ENCODE measurements around the gene CBX6. TPM values are rescaled to one million over a fixed set of nuclear protein-coding genes. Genes with fewer than 3 reads are reported as not detected.
A peak's percentile ranks its signal among the peaks of the same experiment; 100 is the strongest.

The CBX6 gene
- total RNA-seq, 1 donor from 2014 or later, result 101 TPM

GRCh38 chr22:38879961-38880360, 7.9 kb upstream of the CBX6 start:
- no peak overlapping the region for H3K4me3 Mint-ChIP-seq
- TF ChIP-seq, protein P1, sequence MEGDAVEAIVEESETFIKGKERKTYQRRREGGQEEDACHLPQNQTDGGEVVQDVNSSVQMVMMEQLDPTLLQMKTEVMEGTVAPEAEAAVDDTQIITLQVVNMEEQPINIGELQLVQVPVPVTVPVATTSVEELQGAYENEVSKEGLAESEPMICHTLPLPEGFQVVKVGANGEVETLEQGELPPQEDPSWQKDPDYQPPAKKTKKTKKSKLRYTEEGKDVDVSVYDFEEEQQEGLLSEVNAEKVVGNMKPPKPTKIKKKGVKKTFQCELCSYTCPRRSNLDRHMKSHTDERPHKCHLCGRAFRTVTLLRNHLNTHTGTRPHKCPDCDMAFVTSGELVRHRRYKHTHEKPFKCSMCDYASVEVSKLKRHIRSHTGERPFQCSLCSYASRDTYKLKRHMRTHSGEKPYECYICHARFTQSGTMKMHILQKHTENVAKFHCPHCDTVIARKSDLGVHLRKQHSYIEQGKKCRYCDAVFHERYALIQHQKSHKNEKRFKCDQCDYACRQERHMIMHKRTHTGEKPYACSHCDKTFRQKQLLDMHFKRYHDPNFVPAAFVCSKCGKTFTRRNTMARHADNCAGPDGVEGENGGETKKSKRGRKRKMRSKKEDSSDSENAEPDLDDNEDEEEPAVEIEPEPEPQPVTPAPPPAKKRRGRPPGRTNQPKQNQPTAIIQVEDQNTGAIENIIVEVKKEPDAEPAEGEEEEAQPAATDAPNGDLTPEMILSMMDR (IDR thresholded peaks at IDR 0.05; ENCODE audit: unreplicated experiment), result no peak

DNA sequence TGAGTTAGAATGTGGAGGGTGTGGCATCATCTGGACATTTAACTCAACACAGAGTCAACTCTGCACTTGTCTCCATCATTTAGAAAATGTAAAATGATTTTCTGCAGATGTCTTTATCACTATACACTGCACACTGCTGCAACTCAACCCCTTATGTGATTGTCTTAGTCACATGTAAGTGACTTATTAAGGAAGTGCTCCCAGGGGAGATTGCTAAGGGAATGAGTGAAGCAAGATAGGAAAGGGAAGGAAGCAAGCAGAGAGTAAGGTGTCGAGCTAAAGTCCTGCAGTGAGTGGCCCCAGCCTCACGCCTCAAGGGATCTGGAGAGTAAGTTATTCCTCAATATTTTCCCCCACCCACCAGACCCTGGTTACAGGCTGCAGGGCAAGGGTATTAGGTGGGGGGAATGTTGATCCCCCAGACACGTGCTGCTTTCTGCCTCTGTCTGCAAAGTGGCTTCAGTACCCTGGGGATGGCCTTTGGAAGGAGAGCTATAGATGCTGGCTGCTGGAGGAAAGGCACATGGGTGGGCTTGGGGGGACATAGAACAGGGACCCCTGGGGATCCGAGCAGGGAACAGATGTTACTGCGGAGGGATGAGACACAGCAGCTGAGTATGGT, 7.2 kb upstream of the CBX6 start:
- H3K4me3 Mint-ChIP-seq, result no peak overlapping the region
- H3K4me1 Mint-ChIP-seq, result peaks cover 15% of the 10 kb centered on the region
- TF ChIP-seq, protein P1 (IDR thresholded peaks at IDR 0.05; ENCODE audit: unreplicated experiment), result no peak
- H3K27ac Mint-ChIP-seq, result no peak overlapping the region
- DNase-seq (ENCODE audit: low spot score in 2 of 2, unreplicated experiment in 2 of 2), result no peak
- peaks cover 23% of the 10 kb centered on the region for H3K27me3 Mint-ChIP-seq (ENCODE audit: low read depth)
- H3K36me3 Mint-ChIP-seq, result no peaks in the 10 kb centered on the region
- no peaks in the 10 kb centered on the region for H3K9me3 Mint-ChIP-seq

More at GRCh38 chr22:38879961-38880360, 7.9 kb upstream of the CBX6 start:
- Mint-ChIP-seq H3K9me3 (no peaks in the 10 kb centered on the region), H3K27ac (no peak overlapping the region), H3K36me3 (no peaks in the 10 kb centered on the region), H3K4me1 (peaks cover 14% of the 10 kb centered on the region), H3K27me3 (ENCODE audit: low read depth) (peaks cover 19% of the 10 kb centered on the region)
- DNase-seq (ENCODE audit: low spot score in 2 of 2, unreplicated experiment in 2 of 2), result no peak

- DNase-seq (ENCODE audit: low spot score in 2 of 2, unreplicated experiment in 2 of 2), result no peak
- H3K27me3 Mint-ChIP-seq (ENCODE audit: low read depth), result peaks cover 23% of the 10 kb centered on the region
- peaks cover 23% of the 10 kb centered on the region for H3K4me1 Mint-ChIP-seq
- H3K4me3 Mint-ChIP-seq, result no peak overlapping the region
- H3K9me3 Mint-ChIP-seq, result no peaks in the 10 kb centered on the region
- TF ChIP-seq, protein P1 (IDR thresholded peaks at IDR 0.05; ENCODE audit: unreplicated experiment), result no peak
- no peaks in the 10 kb centered on the region for H3K36me3 Mint-ChIP-seq
- H3K27ac Mint-ChIP-seq, result no peak overlapping the region
These were observed 6.0 kb upstream of the CBX6 start for GRCh38 chr22:38878001-38878400.

DNA sequence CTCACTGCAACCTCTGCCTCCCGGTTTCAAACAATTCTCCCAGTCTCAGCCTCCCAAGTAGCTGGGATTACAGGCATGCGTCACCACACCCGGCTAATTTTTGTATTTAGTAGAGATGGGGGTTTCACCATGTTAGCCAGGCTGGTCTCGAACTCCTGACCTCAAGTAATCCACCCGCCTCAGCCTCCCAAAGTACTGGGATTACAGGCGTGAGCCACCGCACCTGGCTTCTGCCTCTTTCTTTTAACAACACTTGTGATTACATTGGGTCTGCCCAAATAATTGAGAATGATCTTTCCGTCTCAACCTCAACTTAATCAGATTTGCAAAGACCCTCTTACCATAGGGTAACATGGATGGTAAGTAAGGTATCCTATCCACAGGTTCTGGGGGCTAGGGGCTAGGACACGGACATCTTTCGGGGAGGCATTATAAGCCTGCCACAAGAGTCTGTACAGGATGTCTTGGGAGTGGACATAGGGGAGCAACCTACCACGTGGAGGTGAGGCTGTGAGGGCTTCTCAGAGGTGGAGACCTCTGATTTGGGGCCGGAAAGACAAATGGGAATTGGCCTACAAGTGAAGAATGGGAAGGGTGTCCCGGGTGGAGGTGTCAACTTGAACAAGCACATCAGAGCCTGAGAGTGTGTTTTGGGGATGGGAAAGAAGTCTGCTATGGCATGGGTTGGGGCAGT, 2.7 kb upstream of the CBX6 start:
- Mint-ChIP-seq H3K36me3 (no peaks in the 10 kb centered on the region), H3K27ac (no peak overlapping the region), H3K9me3 (no peaks in the 10 kb centered on the region), H3K4me1 (peaks cover 28% of the 10 kb centered on the region), H3K27me3 (ENCODE audit: low read depth) (peaks cover 23% of the 10 kb centered on the region), H3K4me3 (no peak overlapping the region)
- TF ChIP-seq, protein P1 (IDR thresholded peaks at IDR 0.05; ENCODE audit: unreplicated experiment), result no peak
- no peak for DNase-seq (ENCODE audit: low spot score in 2 of 2, unreplicated experiment in 2 of 2)

DNA sequence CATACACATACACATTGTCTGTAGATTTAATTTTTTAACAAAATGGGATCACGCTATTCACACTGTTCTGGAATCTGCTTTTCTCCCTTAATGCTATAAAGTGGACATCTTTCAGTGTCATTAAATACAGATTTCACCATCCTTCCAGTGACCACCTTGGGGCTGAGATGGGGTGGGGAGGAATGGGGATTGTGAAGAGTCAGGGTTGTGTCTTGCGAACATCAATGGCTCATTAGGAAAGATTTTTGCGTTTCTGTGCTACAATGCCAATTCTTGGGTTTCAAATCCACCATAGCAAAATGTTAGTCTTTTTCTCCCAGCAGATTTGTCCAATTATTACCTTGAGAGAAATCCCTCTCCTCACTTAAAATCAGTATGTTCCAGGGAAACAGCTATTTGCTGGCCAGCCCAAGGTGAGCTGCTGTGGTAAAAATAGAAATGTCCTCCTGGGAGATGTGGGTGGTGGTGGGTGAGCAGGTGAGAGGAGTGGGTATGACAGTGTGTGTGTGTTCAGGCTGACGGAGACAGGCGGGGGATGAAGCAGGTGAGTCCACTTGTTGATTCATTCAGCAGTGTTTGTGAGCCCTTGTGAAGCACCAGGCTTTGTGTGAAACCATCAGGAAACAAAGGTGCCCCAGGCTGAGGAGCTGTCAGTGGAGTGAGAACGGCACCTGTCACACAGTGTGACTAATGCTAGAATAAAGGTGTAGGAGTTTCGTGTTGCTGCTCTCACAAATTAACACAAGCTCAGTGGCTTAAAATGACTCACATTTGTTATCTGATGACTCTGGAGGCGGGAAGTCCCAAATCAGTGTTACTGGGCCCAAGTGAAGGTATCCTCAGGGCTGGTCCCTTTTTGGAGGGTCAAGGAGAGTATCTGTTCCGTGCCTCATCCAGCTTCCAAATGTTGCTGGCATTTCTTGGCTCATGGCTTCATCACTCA, 1.7 kb upstream of the CBX6 start:
- Mint-ChIP-seq H3K9me3 (no peaks in the 10 kb centered on the region), H3K36me3 (no peaks in the 10 kb centered on the region), H3K4me3 (peak overlapping the region; percentile 93), H3K27me3 (ENCODE audit: low read depth) (peaks cover 20% of the 10 kb centered on the region), H3K27ac (peak overlapping the region; percentile 95), H3K4me1 (peaks cover 31% of the 10 kb centered on the region)
- no peak for DNase-seq (ENCODE audit: low spot score in 2 of 2, unreplicated experiment in 2 of 2)
- TF ChIP-seq, protein P1 (IDR thresholded peaks at IDR 0.05; ENCODE audit: unreplicated experiment), result no peak

Data from mesothelial cell of epicardium (in vitro differentiated cells).